ENCODE measurements around the gene KCNE1. TPM values are rescaled to one million over a fixed set of nuclear protein-coding genes. Genes with fewer than 3 reads are reported as not detected.

Gene KCNE1
- total and polyA plus RNA-seq, 4 donors, result 0.23 to 6.0 (median 0.81) TPM

GRCh38 chr21:34517491-34518245 lies 5.7 kb upstream of the KCNE1 start:
- Histone ChIP-seq H3K9me3 (ENCODE audit: control insufficient read depth in 4 of 4, low read length in 3 of 4) (no peaks in the 10 kb centered on the region), H3K27me3 (ENCODE audit: control insufficient read depth in 4 of 4, insufficient read depth in 4 of 4, low read length in 3 of 4) (no peaks in the 10 kb centered on the region), H3K9ac (ENCODE audit: low read depth in 1 of 2, low read length in 2 of 2) (no peak overlapping the region), H3K4me3 (ENCODE audit: low read depth in 1 of 3, low read length in 3 of 3) (no peak overlapping the region), H3K36me3 (ENCODE audit: control insufficient read depth in 4 of 4, insufficient read depth in 3 of 4, low read depth in 1 of 4, low read length in 3 of 4) (peaks cover 1 to 31% (median 18%) of the 10 kb centered on the region in 4 donors), H3K4me1 (ENCODE audit: control insufficient read depth in 4 of 4, insufficient read depth in 4 of 4, low read length in 3 of 4) (peaks cover 4 to 27% (median 21%) of the 10 kb centered on the region in 4 donors), H3K27ac (ENCODE audit: low read depth in 1 of 2, low read length in 2 of 2) (peak overlapping the region in 1 of 2 donors; percentile 48)
- TF ChIP-seq JUND (IDR thresholded peaks at IDR 0.05) (no peak), RAD21 (IDR thresholded peaks at IDR 0.05) (peak; percentile 53 to 63), CTCF (IDR thresholded peaks at IDR 0.05; ENCODE audit: low read depth, low read length, missing input control) (peak; percentile 46)
- DNase-seq (ENCODE audit: low spot score), result no peak
- 79% methylated on average over 22 of the region's 22 CpGs for WGBS

GRCh38 chr21:34517039-34517438 lies 5.0 kb upstream of the KCNE1 start:
- Histone ChIP-seq H3K27me3 (ENCODE audit: control insufficient read depth in 4 of 4, insufficient read depth in 4 of 4, low read length in 3 of 4) (no peaks in the 10 kb centered on the region), H3K4me3 (ENCODE audit: low read depth in 1 of 3, low read length in 3 of 3) (no peak overlapping the region), H3K9ac (ENCODE audit: low read depth in 1 of 2, low read length in 2 of 2) (no peak overlapping the region), H3K27ac (ENCODE audit: low read depth in 1 of 2, low read length in 2 of 2) (peak overlapping the region in 1 of 2 donors; percentile 48), H3K9me3 (ENCODE audit: control insufficient read depth in 4 of 4, low read length in 3 of 4) (no peaks in the 10 kb centered on the region), H3K36me3 (ENCODE audit: control insufficient read depth in 4 of 4, insufficient read depth in 3 of 4, low read depth in 1 of 4, low read length in 3 of 4) (peaks cover 1 to 31% (median 18%) of the 10 kb centered on the region in 4 donors), H3K4me1 (ENCODE audit: control insufficient read depth in 4 of 4, insufficient read depth in 4 of 4, low read length in 3 of 4) (peaks cover 1 to 21% (median 15%) of the 10 kb centered on the region in 4 donors)
- no peak for TF ChIP-seq JUND (IDR thresholded peaks at IDR 0.05)
- TF ChIP-seq, protein P1, sequence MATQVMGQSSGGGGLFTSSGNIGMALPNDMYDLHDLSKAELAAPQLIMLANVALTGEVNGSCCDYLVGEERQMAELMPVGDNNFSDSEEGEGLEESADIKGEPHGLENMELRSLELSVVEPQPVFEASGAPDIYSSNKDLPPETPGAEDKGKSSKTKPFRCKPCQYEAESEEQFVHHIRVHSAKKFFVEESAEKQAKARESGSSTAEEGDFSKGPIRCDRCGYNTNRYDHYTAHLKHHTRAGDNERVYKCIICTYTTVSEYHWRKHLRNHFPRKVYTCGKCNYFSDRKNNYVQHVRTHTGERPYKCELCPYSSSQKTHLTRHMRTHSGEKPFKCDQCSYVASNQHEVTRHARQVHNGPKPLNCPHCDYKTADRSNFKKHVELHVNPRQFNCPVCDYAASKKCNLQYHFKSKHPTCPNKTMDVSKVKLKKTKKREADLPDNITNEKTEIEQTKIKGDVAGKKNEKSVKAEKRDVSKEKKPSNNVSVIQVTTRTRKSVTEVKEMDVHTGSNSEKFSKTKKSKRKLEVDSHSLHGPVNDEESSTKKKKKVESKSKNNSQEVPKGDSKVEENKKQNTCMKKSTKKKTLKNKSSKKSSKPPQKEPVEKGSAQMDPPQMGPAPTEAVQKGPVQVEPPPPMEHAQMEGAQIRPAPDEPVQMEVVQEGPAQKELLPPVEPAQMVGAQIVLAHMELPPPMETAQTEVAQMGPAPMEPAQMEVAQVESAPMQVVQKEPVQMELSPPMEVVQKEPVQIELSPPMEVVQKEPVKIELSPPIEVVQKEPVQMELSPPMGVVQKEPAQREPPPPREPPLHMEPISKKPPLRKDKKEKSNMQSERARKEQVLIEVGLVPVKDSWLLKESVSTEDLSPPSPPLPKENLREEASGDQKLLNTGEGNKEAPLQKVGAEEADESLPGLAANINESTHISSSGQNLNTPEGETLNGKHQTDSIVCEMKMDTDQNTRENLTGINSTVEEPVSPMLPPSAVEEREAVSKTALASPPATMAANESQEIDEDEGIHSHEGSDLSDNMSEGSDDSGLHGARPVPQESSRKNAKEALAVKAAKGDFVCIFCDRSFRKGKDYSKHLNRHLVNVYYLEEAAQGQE (IDR thresholded peaks at IDR 0.05), result no peak
- no peak for TF ChIP-seq CTCF (IDR thresholded peaks at IDR 0.05; ENCODE audit: low read depth, low read length, missing input control)
- TF ChIP-seq RAD21 (IDR thresholded peaks at IDR 0.05), result no peak
- TF ChIP-seq YY1 (IDR thresholded peaks at IDR 0.05), result no peak
- no peak for TF ChIP-seq RXRA (IDR thresholded peaks at IDR 0.05)
- no peak for TF ChIP-seq GABPA (IDR thresholded peaks at IDR 0.05 in 1 of 2, conservative IDR thresholded peaks at IDR 0.05 in 1 of 2)
- TF ChIP-seq FOXA2 (IDR thresholded peaks at IDR 0.05), result no peak
- no peak for TF ChIP-seq HNF4G (IDR thresholded peaks at IDR 0.05)
- TF ChIP-seq, protein P2, sequence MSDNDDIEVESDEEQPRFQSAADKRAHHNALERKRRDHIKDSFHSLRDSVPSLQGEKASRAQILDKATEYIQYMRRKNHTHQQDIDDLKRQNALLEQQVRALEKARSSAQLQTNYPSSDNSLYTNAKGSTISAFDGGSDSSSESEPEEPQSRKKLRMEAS (IDR thresholded peaks at IDR 0.05), result no peak
- TF ChIP-seq EGR1 (IDR thresholded peaks at IDR 0.05; ENCODE audit: low read depth in 2 of 2), result no peak
- TF ChIP-seq HNF4A (conservative IDR thresholded peaks at IDR 0.05), result no peak
- TF ChIP-seq SP1 (IDR thresholded peaks at IDR 0.05), result no peak
- TF ChIP-seq ATF3 (IDR thresholded peaks at IDR 0.05), result no peak
- no peak for TF ChIP-seq NR2F2 (IDR thresholded peaks at IDR 0.05)
- TF ChIP-seq ZBTB33 (IDR thresholded peaks at IDR 0.05), result no peak
- TF ChIP-seq FOXA1 (IDR thresholded peaks at IDR 0.05), result no peak
- no peak for TF ChIP-seq TAF1 (conservative IDR thresholded peaks at IDR 0.05)
- no peak for DNase-seq (ENCODE audit: low spot score)
- 85% methylated on average over 5 of the region's 5 CpGs for WGBS

All from liver (tissue), 9 donors.